SK-N-SH (cell line): Measurements from ENCODE around the gene ZNF765.

Source experiments
- CTCF ChIP-seq: fragments of 200-600 bp; sonication (generic); IDR thresholded peaks from 2 replicates; pipeline ENCODE4 v1.6.1; 2017; ENCODE audit warnings: antibody characterized with exemption, mild to moderate bottlenecking, moderate library complexity
- GATA2 ChIP-seq: sonication (generic); formaldehyde crosslinking; IDR thresholded peaks from 2 replicates; pipeline ENCODE4 v1.5.0; 2020; ENCODE audit warnings: mild to moderate bottlenecking, missing genetic modification reagents
- MAX ChIP-seq: IDR thresholded peaks from 2 replicates; pipeline ENCODE4 v1.4.0; 2012; ENCODE audit warnings: low read depth
- MXI1 ChIP-seq: IDR thresholded peaks from 2 replicates; pipeline ENCODE4 v1.6.1; 2012; ENCODE audit warnings: mild to moderate bottlenecking, low read depth, low read length, improper control_type of control experiment
- POLR2AphosphoS5 ChIP-seq: IDR thresholded peaks from 2 replicates; pipeline ENCODE4 v1.6.1; 2012; ENCODE audit warnings: low read depth, low read length
- RAD21 ChIP-seq: IDR thresholded peaks from 2 replicates; pipeline ENCODE4 v1.6.1; 2012; ENCODE audit warnings: mild to moderate bottlenecking, low read length
- RFX5 ChIP-seq: IDR thresholded peaks from 2 replicates; pipeline ENCODE4 v1.6.1; 2012; ENCODE audit warnings: mild to moderate bottlenecking, improper control_type of control experiment, low read length
- TAF1 ChIP-seq: IDR thresholded peaks from 2 replicates; pipeline ENCODE4 v1.6.1; 2012; ENCODE audit warnings: low read depth, mild to moderate bottlenecking, low read length, moderate library complexity, borderline replicate concordance
- TCF12 ChIP-seq: IDR thresholded peaks from 2 replicates; pipeline ENCODE4 v1.4.0; 2012
- YY1 ChIP-seq: IDR thresholded peaks from 2 replicates; pipeline ENCODE4 v1.4.0; 2012; ENCODE audit warnings: low read depth, mild to moderate bottlenecking
- TF ChIP-seq, protein P1 (sequence below): IDR thresholded peaks from 2 replicates; pipeline ENCODE4 v1.4.0; 2012; ENCODE audit warnings: low read depth, borderline replicate concordance

DNA sequence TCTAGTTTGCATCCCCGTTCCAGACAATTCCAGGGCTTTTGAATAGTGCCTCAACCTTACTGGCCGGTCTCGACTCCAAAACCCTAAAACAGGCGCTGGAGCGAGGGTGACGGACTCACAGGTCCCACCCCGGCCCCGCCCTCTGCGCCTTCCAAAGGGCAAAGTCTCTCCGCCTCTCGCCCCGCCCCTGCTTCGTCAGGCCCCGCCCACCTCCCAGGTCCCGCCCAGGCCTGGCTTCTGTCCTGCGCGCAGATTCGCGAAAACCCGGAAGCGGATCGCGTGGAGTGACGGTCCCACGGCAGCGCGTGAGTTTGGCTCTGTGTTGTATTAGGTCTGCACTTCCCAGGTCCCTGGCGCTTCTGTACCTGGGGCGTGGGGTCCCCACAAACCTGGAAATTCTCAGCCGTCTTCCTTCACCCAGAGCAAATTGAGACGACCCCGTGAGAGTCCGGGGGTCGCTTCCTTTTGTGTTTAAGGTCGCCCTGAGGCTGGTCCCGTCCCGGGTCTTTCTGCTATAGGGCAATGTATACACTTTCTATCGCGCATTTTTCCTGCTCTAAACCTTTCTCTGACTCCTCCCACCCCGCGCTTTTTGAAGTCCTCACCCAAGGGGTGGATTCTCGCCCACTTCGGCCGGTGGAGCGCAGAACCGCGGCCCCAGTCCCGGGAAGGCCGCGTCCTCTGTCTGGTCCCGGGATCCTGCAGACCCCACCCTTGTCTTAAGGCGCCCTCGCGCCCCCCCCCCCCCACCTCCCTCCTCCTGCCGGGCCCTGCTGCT lies 72.7 kb downstream of the ZNF765 start, which contains the start of gene ZNF813:
- TF ChIP-seq MXI1 (peak; percentile 78), POLR2AphosphoS5 (peak; percentile 80), RAD21 (no peak), RFX5 (no peak), CTCF (no peak), TAF1 (peak; percentile 37; the same call in 1 of the 2 replicates), MAX (peak; percentile 35; the same call in 1 of the 2 replicates), TCF12 (no peak), YY1 (no peak), GATA2 (no peak)
- TF ChIP-seq, protein P1, sequence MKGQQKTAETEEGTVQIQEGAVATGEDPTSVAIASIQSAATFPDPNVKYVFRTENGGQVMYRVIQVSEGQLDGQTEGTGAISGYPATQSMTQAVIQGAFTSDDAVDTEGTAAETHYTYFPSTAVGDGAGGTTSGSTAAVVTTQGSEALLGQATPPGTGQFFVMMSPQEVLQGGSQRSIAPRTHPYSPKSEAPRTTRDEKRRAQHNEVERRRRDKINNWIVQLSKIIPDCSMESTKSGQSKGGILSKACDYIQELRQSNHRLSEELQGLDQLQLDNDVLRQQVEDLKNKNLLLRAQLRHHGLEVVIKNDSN = no peak
